Fibroblast of gingiva (primary cell): ENCODE data around the gene GPR82.
"Not testable (repeated sequence)": the region's sequence is repeated elsewhere in the genome, so short reads cannot be mapped to it uniquely, and the experiment has no call there.

Source experiments
- DNase-seq: peaks from one replicate; pipeline ENCODE4 v3.0.0-alpha.2; 2011; ENCODE audit warnings: low read depth

GPR82 gene, protein sequence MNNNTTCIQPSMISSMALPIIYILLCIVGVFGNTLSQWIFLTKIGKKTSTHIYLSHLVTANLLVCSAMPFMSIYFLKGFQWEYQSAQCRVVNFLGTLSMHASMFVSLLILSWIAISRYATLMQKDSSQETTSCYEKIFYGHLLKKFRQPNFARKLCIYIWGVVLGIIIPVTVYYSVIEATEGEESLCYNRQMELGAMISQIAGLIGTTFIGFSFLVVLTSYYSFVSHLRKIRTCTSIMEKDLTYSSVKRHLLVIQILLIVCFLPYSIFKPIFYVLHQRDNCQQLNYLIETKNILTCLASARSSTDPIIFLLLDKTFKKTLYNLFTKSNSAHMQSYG

DNA sequence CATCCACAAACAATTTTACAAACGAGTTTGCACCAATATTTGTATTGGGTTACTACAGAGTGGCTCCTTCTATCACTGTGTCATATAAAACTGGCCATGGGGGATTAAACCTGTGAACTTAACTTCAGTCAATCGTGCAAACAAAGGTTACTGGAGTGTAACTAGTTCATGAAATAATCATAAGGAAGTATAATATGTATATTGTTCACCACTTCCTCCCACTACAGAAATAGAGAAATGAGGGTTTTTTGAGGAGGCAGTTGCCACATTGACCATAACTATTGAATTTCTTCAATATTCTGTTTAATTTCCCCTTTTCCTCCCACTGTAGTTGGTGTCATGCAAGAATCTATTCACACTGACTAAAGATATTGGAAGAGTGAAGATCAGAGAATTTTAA lies at the start of gene GPR82:
Gene GPR82 (plus strand): TSS at position 356 of the 400 bp plus-strand sequence. CDS start 2,846 bp downstream, outside the sequence.
- DNase-seq: no peak

DNA sequence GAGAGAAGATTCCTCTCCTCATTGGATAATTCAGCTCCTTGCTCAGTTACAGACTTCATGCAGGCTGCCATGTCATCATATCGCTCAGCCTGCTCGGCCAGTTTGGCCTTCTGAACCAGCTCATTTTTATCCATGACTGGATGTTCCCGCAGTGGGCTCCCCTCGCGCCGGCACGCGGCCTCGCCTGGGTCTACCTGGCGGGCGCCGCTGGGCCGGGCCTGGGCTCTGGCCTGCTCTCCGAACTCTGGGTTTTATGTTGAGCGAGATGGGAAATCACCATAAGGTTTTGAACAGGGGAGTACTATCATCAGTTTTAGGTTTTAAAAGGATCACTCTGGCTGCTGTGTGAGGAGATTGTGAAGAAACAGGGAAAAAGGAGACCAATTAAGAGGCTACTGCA lies 47.6 kb upstream of the GPR82 start:
- DNase-seq: not testable (repeated sequence)

DNA sequence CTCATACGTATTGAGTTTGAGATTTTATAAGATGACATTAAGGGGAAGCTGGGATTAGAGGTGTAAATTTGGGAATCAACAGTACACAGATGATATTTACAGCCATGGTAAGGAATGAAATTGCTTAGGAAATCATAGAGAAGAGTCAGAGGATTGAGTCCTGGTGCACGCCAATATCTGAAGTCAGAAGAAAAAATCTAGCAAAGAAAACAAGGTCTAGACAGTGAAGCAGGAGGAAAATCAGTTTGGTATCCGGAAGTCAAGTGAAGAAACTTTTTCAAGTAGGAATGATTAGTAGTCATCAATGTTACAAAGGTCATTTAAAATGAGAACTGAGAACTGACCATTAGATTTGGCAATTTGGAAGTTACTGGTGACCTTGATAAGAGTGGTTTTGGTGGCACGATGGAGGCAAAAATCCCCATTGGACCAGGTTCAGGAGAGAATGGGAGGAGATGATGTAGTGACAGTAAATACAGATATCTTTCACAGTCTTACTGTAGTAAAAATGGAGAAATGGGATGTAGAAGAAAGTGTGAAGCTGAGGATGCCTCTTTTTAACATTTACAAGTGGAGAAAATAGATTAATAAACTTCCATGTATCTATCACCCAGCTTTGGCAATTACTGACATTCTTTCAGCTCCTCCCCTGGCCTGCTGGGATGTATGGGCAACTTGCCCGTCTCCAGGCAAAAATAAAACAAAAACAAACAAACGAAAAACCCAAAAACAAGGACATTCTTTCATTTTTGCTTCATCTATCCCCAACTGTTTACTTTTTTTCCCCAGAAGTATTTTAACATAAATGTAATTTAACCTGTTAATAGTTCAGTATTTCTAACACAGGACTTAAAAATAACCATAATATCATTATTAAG lies 46.6 kb upstream of the GPR82 start:
- peak; percentile 50 for DNase-seq

DNA sequence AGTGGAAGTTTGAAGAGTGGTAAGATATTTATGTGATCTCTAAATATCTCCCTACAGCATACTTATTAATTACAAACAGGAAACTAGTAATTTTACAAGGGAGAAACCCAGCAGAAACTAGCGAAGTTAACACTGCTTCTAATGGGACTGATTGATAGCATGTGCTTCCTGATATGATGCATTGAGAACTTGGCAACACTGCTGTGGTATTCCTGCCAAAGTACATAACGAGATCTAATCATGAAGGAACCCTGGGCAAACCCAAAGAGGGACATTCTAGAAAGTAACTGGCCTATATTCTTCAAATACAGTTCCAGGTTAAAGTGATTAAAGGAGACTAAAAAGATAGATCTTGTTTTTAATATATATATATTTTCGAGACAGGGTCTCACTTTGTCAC lies 39.8 kb upstream of the GPR82 start:
- DNase-seq: peak; percentile 20

DNA sequence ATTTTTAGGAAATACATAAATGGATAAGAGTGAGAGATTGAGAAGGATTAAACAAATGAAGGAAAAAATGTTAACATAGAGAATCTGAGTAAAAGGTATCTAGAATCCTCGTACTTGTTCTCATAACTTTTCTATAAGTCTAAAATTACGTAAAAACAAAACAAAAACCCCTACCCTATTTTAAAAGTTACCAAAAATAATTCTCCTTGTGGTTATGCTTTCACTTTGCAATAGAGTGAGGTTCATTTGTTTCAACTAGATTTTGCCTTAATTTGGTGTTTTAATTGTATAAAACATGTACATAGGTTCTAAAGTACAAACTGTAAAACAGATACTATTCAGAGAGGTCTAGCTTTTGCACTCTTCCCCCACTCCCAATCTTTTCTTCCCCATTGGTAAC lies 39.0 kb upstream of the GPR82 start:
- DNase-seq: no peak

DNA sequence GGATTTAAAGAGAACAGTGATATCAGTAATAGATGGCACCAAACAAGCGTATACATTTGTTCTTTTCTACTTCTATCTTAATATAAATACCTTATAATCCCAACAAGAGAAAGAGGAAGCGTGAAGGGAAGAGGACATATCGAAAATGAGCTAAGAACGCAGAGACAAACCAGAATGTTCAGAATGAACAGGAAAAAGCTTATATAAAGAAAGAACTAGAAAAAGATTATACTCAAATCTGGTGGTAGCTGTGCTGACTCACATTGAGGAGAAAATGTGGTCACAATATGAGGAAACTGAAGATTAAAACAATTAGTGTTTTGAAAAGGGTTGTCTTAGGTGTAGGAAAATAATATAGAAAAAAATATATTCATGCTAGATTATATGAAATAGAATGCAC lies 37.2 kb upstream of the GPR82 start:
- no peak for DNase-seq

DNA sequence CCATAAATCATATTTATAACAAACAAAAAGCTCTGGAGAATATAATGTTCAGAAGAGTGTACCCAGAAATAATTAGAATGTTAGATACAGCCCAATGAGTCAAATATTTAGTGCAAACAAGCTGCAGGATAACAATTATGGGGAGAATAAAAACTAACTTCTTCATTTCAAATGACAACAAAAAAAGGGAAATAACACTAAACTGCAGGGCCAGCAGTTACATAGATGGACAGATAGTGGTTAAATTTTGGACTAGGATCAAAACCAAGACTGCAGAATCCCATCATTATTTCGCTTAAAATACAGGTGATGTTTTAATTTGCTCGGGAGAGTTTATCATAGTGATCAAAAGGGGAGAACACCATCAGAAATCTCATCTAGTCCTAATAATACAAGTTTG lies 35.8 kb upstream of the GPR82 start:
- no peak for DNase-seq

DNA sequence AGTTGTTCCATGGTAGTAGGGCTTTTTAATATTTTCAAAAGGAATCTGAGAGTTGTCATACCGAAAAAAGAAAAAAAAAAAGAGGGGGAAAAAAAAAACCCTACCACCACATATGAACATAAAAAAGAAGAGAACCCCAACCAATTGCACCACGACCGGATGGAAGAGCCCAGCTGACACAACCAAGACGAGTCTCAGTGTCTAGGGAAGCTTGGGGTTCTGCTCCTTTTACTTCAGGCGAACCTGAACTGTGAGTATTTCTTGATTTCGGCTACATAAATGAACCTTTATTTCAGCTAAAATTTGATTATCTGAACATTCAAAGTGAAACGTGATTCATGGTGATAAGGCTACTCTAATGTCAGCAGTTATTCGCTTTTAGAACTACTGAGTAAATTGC lies 35.1 kb upstream of the GPR82 start, which contains the start of gene GPR34:
Gene GPR34 (plus strand): TSS at position 139 of the 400 bp plus-strand sequence. CDS start 6,661 bp downstream, outside the sequence.
- no peak for DNase-seq

DNA sequence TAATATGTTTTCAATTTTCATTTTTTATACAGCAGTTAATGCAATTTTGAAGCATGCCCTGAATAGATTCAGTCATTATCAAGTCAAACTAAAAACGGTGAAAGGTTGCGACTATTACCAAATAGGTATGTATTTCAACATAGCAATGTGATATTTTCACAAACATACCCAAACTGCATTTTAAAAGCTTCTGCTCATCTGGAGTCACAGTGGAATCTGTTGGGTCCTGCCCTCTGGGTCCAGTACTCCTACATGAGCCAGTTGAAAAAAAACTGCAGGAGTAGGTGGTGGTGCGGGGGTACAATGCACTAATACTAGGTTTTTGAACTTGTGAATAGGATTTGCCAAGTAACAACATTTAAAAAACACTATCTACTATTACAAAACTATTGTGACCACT lies 34.3 kb upstream of the GPR82 start:
- DNase-seq: peak; percentile 47

DNA sequence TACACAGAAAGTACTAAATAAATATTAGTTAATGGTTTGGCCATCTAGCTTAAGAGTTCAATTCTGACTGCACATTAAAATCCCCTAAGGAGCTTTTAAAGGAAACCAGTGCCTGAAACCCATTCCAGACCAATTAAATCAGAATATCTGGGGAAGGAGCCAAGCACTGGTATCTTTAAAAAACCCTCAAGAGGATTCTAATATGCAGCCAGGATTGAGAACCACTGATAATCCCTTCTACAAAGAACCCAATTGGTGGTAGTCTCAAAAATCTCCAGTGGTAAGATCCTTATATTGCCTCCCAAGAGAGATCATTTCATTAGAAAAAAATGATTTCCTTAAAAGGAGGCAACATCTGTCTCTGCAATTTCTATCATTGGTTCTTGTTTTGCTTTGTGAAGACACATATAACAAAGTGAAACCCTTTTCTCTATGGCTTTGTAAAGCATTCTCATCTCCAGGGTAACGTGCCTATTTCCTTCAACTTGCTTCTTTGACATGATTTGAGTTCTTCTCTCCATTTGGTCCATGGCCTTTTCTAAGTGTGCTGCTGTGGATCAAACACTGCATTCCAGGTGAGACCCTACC lies 31.7 kb upstream of the GPR82 start:
- peak; percentile 72 for DNase-seq

DNA sequence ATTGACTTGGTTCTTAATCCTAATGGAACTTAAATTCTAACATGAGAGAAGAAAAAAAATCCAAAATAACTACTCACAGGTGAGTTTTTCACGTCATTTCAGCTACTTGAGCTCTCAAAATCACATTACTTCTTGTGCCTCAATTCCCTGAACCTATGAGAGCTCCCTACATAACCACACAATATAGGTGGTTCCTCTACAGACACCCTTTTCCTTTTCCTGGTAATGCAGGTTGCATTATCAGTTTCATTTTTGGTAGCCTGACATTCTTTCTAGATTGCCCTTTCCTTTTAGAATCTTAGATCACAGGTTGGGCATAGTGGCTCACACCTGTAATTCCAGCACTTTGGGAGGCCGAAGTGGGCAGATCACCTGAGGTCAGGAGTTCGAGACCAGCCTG lies 31.0 kb upstream of the GPR82 start:
- DNase-seq: no peak

DNA sequence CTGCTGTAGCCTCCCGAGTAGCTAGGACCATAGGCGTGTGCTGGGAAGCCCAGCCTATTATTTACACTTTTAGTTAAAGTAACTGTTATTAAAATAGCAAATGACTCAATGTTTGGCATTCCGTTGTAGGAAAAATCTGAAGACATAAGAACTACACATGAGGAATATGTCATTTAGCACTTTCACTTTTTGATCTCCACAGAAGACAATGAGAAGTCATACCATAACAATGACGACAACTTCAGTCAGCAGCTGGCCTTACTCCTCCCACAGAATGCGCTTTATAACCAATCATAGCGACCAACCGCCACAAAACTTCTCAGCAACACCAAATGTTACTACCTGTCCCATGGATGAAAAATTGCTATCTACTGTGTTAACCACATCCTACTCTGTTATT lies 28.6 kb upstream of the GPR82 start:
- no peak for DNase-seq

DNA sequence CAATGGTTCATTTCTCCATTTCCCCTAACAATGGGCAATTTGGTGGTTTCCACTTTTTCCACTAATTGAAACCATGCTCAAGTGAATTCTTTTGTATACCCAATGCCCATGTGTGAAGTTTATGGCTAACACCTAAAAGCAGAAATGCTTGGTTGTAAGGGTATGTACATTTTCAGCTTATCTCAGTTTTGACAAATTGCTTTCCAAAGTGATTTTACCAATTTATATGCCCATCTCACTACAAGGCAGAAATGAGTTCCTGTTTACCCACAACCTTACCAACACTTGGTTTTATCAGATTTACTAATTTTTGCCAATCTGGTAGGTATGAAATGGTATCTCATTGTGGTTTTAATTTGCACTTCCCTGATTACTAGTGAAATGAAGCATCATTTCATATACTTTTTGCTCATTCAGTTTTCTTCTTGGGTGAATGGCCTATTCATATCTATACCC lies 20.4 kb upstream of the GPR82 start:
- DNase-seq: no peak

DNA sequence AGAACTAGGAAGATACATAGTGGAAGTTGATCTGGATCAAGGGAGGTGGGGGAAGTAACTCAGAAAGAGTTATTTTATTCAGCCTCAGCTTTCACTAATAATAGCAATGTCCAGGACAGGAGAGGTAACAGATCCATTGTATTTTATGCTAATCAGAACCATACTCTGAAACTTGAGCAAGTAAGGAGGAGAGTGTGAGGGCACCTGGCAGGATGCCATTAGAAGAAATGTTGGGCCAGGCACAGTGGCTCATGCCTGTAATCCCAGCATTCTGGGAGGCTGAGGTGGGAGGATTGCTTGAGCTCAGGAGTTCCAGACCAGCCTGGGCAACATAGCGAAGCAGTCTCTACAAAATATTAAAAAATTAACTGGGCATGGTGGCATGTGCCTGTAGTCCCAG lies 18.9 kb upstream of the GPR82 start:
- DNase-seq: peak; percentile 1

DNA sequence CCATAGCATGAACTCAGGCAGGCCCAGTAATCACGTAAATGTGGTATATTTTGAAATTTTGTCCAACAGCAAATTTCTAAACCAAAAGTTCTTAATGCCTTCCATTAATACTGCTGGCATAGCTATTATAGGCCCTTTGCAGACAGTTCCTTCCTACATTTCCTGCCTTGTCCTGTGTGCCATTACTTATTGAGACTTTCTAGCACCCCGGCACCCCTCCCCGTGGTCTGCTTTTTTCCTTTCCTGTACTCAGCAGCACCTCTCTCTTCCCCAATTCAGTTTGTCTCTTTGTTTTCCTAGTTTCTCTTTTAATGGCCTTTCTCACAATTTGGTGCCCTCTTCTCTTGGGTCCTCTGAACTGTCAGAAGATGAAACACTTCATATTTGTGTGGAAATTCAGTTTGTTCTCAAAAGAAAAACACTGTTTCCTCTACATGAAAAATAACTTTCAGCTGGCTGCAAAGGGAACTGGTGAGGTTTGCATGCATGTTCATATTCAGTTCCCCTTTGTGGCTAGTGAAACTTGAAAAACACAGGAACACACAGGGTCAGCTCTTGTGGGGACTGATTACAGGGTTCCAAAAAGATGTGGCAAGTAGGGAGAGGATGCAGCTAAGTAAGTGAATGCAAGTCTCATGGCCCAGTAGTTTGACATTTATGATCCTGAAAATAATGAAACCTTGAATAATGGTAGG lies 18.2 kb upstream of the GPR82 start:
- DNase-seq: no peak

DNA sequence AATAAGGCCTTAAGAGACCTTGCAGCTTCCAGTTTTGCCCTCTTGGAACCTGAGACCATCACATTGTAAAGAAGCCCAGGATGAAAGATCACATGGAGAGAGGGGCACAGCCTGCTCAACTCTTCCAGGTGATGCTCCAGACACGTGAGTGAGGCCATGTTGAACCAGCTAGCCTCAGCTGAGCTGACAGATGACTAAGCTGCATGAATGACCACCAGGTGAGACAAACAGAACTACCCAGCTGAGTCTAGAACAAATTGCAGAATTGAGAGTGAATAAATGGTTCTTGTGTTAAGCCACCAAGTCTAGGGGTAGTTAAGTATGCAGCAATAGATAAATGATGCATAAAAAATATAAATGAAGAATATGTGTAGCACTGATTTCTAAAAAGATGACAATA lies 16.8 kb upstream of the GPR82 start:
- no peak for DNase-seq

DNA sequence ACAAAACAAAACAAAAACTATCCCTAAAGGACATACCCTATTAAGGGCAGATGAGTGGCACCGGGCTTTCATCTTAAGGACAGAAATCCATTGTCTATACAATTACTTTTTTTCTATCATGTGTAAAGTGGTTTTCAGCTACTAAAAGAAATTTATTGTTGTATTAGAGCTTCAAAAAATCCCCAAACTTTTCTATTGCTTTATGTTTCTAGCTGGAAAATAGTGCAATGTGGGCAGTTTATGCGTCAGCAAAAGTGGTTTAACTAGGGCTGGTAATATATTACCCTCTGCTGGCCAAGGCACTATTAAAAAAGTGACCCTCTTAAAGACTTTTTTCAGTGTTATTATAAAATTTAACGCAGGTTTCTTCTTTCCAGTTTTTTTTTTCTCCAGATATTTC lies 15.5 kb upstream of the GPR82 start:
- no peak for DNase-seq

DNA sequence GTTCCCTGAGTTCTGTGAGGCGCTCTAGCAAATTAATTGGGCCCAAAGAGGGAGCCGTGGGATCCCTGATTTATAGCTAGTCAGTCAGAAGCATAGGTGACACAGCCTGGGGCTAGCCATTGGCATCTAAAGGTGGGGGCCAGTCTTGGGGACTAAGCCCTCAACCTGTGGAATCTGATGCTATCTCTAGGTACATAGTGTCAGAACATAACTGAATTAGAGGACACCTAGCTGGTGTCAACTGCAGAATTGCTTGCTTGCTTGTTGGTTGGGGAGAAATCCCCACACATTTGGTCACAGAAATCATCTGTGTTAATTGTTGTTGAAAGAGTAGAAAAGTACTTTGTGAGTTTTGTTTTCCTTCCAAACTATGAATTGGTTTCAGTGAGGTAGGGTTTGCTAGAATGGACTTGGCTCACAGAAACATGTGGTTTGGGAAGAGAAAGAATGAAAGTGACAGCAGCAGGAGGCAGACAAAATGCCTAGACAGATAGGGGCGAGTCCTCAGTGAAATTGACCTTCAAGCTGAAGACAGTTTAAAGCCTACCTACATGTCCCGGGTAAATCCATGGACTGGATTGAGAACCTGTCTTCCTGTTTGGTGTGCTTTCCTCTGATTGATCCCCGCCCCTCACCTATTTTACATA lies 12.8 kb upstream of the GPR82 start:
- DNase-seq: no peak

DNA sequence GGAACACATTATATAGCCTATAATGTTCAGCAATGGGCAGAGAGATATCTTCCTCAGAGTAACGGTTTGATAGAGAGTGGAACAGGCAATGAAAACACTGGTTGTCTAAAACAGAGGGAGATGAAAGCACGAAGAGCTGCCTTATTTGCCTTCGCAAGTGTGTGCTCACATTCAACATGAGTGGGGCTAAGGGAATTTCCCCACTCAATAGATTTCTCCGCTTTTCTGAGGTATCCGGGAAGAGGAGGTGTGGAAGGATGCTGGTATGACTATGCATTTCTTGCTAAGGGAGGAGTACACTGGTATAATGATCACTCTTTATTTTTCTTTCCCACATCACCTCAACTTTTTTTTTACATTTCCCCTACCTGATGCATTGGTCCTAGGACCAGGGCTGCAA lies 7.8 kb upstream of the GPR82 start:
- no peak for DNase-seq

DNA sequence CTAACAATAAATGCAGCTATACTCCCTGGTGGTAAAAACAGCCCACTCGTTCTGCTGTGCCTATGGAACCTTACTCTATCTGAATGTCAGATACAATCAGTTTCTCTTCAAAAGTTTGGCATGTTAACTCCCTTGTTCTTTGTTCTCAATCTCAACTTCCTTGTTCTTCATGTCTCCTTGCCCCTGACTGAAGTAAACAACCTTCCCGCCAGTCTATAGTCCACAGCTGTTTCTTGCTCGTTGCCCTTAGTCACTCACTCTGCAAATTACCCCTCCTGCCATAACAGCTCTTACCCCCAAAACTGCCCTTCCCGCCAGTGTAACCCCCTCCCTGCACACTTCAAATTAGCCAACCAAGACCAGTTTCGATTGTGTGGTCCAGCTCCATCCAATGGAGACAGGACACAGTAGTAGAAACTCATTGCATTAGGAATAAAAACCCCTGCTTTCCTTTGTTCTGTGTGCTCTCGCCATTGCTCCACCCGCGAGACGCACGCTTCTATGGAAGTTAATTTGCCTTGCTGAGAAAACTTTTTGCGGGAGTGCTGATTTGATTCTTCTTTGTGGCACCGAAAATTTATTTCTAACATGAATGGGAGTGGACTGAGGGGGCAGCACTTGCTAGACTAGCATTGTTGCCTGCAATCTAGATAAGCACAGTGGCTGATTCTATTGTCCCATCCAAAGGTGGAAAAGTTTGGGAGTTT lies 7.1 kb upstream of the GPR82 start:
- DNase-seq: no peak
